Uterus (tissue), 2 donors: ENCODE data around the gene CLDN7.

Source experiments
- CTCF ChIP-seq, 4 experiments: fragments of 200-600 bp in 2 of 4; fragments of 450-650 bp in 2 of 4; sonication (generic) in 2 of 4; IDR thresholded peaks; one replicate each; pipeline ENCODE4 v1.5.1; 2016 to 2019; ENCODE audit warnings: antibody characterized with exemption in 4 of 4, mild to moderate bottlenecking in 2 of 4, moderate library complexity in 1 of 4
- POLR2A ChIP-seq, 2 donors: fragments of 450-650 bp; IDR thresholded peaks; one replicate each; pipeline ENCODE4 v1.6.1; 2016; ENCODE audit warnings: antibody characterized with exemption in 2 of 2, mild to moderate bottlenecking in 1 of 2, moderate library complexity in 1 of 2

GRCh38 chr17:7217113-7217987 is 44.9 kb downstream of the CLDN7 start:
- TF ChIP-seq CTCF (IDR thresholded peaks at IDR 0.05) (no peak), POLR2A (IDR thresholded peaks at IDR 0.05) (no peak)
